LHCN-M2 (cell line): ENCODE measurements around the gene BRCA1. TPM values are rescaled to one million over a fixed set of nuclear protein-coding genes. Genes with fewer than 3 reads are reported as not detected.
"Not testable (repeated sequence)": the region's sequence is repeated elsewhere in the genome, so short reads cannot be mapped to it uniquely, and the experiment has no call there.

Experiments used
- DNase-seq: peaks from one replicate; pipeline ENCODE4 v3.0.0-alpha.2; 2012; ENCODE audit warnings: low read depth
- total RNA-seq: library from RNA; depleted of rRNA; stranded (reverse); fragments of >200 nt; gene quantifications from 2 replicates; pipeline ENCODE4 v1.2.3, GENCODE V29; 2014

The BRCA1 gene
- total RNA-seq, 1 experiment from 2014 or later, result 52.5 TPM

GRCh38 chr17:43134774-43135453, 9.8 kb upstream of the BRCA1 start:
- no peak for DNase-seq

GRCh38 chr17:43133439-43133838, 8.3 kb upstream of the BRCA1 start:
- not testable (repeated sequence) for DNase-seq

- DNase-seq, result no peak
Measured at GRCh38 chr17:43132117-43132516, 7.0 kb upstream of the BRCA1 start.

- DNase-seq, result no peak
Measured at GRCh38 chr17:43129671-43130010, 4.5 kb upstream of the BRCA1 start.

- DNase-seq, result not testable (repeated sequence)
Measured at GRCh38 chr17:43127333-43127876, 2.2 kb upstream of the BRCA1 start.

- no peak for DNase-seq
Measured at GRCh38 chr17:43126911-43127290, 1.7 kb upstream of the BRCA1 start.

- peak; percentile 9 for DNase-seq
Measured at GRCh38 chr17:43125967-43126910, 1.1 kb upstream of the BRCA1 start.

GRCh38 chr17:43118679-43119615, 6.2 kb downstream of the BRCA1 start:
- no peak for DNase-seq

- no peak for DNase-seq
Measured at GRCh38 chr17:43114151-43114552, 11.0 kb downstream of the BRCA1 start.

- DNase-seq, result no peak
Measured at GRCh38 chr17:43106552-43106951, 18.6 kb downstream of the BRCA1 start.

- no peak for DNase-seq
Measured at GRCh38 chr17:43105146-43105545, 20.0 kb downstream of the BRCA1 start.

- no peak for DNase-seq
Measured at GRCh38 chr17:43104665-43105064, 20.5 kb downstream of the BRCA1 start.

- not testable (repeated sequence) for DNase-seq
Measured at GRCh38 chr17:43095364-43095763, 29.8 kb downstream of the BRCA1 start.

GRCh38 chr17:43094129-43094835, 30.9 kb downstream of the BRCA1 start:
- peak; percentile 50 for DNase-seq

- DNase-seq, result peak; percentile 66
Measured at GRCh38 chr17:43092901-43093300, 32.3 kb downstream of the BRCA1 start.

- no peak for DNase-seq
Measured at GRCh38 chr17:43090022-43090421, 35.1 kb downstream of the BRCA1 start.

GRCh38 chr17:43085474-43085873, 39.7 kb downstream of the BRCA1 start:
- DNase-seq, result peak; percentile 4

GRCh38 chr17:43079641-43080302, 45.4 kb downstream of the BRCA1 start:
- no peak for DNase-seq

- DNase-seq, result no peak
Measured at GRCh38 chr17:43074869-43075268, 50.3 kb downstream of the BRCA1 start.

- DNase-seq, result no peak
Measured at GRCh38 chr17:43070872-43071271, 54.3 kb downstream of the BRCA1 start.
